GM12878 (cell line): Measurements from ENCODE around the gene ING1. TPM values are rescaled to one million over a fixed set of nuclear protein-coding genes. Genes with fewer than 3 reads are reported as not detected.

ENCODE experiments used
- CBFB ChIP-seq: IDR thresholded peaks from 2 replicates; pipeline ENCODE4 v1.6.1; 2016; ENCODE audit warnings: antibody characterized with exemption, low read depth
- CHD4 ChIP-seq: fragments of 200-600 bp; sonication (generic); IDR thresholded peaks from 2 replicates; pipeline ENCODE4 v1.6.1; 2016; ENCODE audit warnings: mild to moderate bottlenecking
- ETV6 ChIP-seq, 2 experiments: fragments of 450-650 bp in 1 of 2; IDR thresholded peaks in 1 of 2; conservative IDR thresholded peaks in 1 of 2; 2 replicates each; pipeline ENCODE4 v1.6.1; 2014; ENCODE audit warnings: antibody characterized with exemption in 1 of 2, borderline replicate concordance in 1 of 2, low read depth in 1 of 2, mild to moderate bottlenecking in 1 of 2, moderate library complexity in 1 of 2
- IRF4 ChIP-seq: IDR thresholded peaks from 2 replicates; pipeline ENCODE4 v1.6.1; 2011; ENCODE audit warnings: low read depth, low read length
- MEF2A ChIP-seq: IDR thresholded peaks from 2 replicates; pipeline ENCODE4 v1.6.1; 2011; ENCODE audit warnings: low read depth, mild to moderate bottlenecking, low read length, moderate library complexity; ENCODE audit not compliant: insufficient read depth
- MEF2B ChIP-seq: fragments of 450-650 bp; IDR thresholded peaks from 2 replicates; pipeline ENCODE4 v1.6.1; 2018; ENCODE audit warnings: mild to moderate bottlenecking, moderate library complexity; ENCODE audit not compliant: partially characterized antibody, poor library complexity, severe bottlenecking
- MYC ChIP-seq: IDR thresholded peaks from 2 replicates; pipeline ENCODE4 v1.6.1; 2011; ENCODE audit warnings: mild to moderate bottlenecking, low read length, moderate library complexity, inconsistent platforms; ENCODE audit not compliant: insufficient read depth, insufficient replicate concordance, insufficient read length, severe bottlenecking
- PML ChIP-seq: IDR thresholded peaks from 2 replicates; pipeline ENCODE4 v1.6.1; 2012; ENCODE audit warnings: low read length, inconsistent platforms
- RAD21 ChIP-seq: IDR thresholded peaks from 2 replicates; pipeline ENCODE4 v1.6.1; 2011; ENCODE audit warnings: mild to moderate bottlenecking, low read depth, low read length, moderate library complexity; ENCODE audit not compliant: insufficient read depth
- RELA ChIP-seq: fragments of 450-650 bp; IDR thresholded peaks from 2 replicates; pipeline ENCODE4 v1.8.0; 2014; ENCODE audit warnings: borderline replicate concordance; ENCODE audit not compliant: partially characterized antibody
- SPI1 ChIP-seq: IDR thresholded peaks from 2 replicates; pipeline ENCODE4 v1.6.1; 2011; ENCODE audit warnings: low read depth, mild to moderate bottlenecking, low read length, moderate library complexity, borderline replicate concordance; ENCODE audit not compliant: insufficient read depth
- SRF ChIP-seq, 2 experiments: IDR thresholded peaks; 2 replicates each; pipeline ENCODE4 v1.6.1; 2011; ENCODE audit warnings: low read depth in 2 of 2, low read length in 2 of 2, mild to moderate bottlenecking in 1 of 2, moderate library complexity in 1 of 2
- TBL1XR1 ChIP-seq: IDR thresholded peaks from 2 replicates; pipeline ENCODE4 v1.6.1; 2012; ENCODE audit warnings: low read depth, low read length, improper control_type of control experiment
- WRNIP1 ChIP-seq: IDR thresholded peaks from 2 replicates; pipeline ENCODE4 v1.6.1; 2011; ENCODE audit warnings: low read depth, low read length, improper control_type of control experiment, borderline replicate concordance
- YY1 ChIP-seq: IDR thresholded peaks from 2 replicates; pipeline ENCODE4 v1.6.1; 2011; ENCODE audit warnings: low read depth, mild to moderate bottlenecking, low read length
- ZNF217 ChIP-seq: fragments of 450-650 bp; IDR thresholded peaks from 2 replicates; pipeline ENCODE4 v1.6.1; 2017; ENCODE audit warnings: antibody characterized with exemption, mild to moderate bottlenecking
- polyA plus RNA-seq, 11 experiments: library from polyadenylated mRNA; depleted of rRNA in 4 of 11; unstranded in 6 of 11; stranded (reverse) in 5 of 11; fragments of >200 nt; fragmentation: Nextera tagmentation in 4 of 11; fragmentation: Illumina TruSeq in 1 of 11; extraction: Ambion mirVana in 4 of 11; extraction: Trizol in 1 of 11; gene quantifications; 1 replicate in 1 of 11; 2 replicates in 10 of 11; pipeline versions ENCODE4 v1.2.1 to v1.2.3, GENCODE V29; 2011 to 2016; ENCODE audit warnings: inconsistent platforms in 2 of 11, missing spikeins in 2 of 11, low read depth in 1 of 11
- total RNA-seq, 4 experiments: library from RNA; depleted of rRNA in 3 of 4; stranded (reverse); fragments of >200 nt in 3 of 4; fragmentation: Illumina TruSeq in 1 of 4; extraction: Trizol in 1 of 4; gene quantifications; 2 replicates each; pipeline versions ENCODE4 v1.2.1 to v1.2.3, GENCODE V29; 2013 to 2021
- TF ChIP-seq, protein P1 (sequence below): fragments of 150-350 bp; IDR thresholded peaks from 2 replicates; pipeline ENCODE4 v1.6.1; 2014; ENCODE audit warnings: mild to moderate bottlenecking, low read depth, low read length
- TF ChIP-seq, protein P2 (sequence below): fragments of 450-650 bp; formaldehyde crosslinking; IDR thresholded peaks from 2 replicates; pipeline ENCODE4 v1.5.0; 2022; ENCODE audit warnings: mild to moderate bottlenecking, missing genetic modification characterization
- TF ChIP-seq, protein P3 (sequence below): fragments of 450-650 bp; IDR thresholded peaks from 2 replicates; pipeline ENCODE4 v1.6.1; 2017; ENCODE audit warnings: mild to moderate bottlenecking
- TF ChIP-seq, protein P4 (sequence below): IDR thresholded peaks from 2 replicates; pipeline ENCODE4 v1.6.1; 2012; ENCODE audit warnings: mild to moderate bottlenecking, low read depth, low read length

Gene ING1
- total and polyA plus RNA-seq, 10 of the 15 experiments (the other 5 are each of a cell fraction or from before 2014, with no cell fraction given): 1.3 to 20.4 (median 13.1) TPM

DNA sequence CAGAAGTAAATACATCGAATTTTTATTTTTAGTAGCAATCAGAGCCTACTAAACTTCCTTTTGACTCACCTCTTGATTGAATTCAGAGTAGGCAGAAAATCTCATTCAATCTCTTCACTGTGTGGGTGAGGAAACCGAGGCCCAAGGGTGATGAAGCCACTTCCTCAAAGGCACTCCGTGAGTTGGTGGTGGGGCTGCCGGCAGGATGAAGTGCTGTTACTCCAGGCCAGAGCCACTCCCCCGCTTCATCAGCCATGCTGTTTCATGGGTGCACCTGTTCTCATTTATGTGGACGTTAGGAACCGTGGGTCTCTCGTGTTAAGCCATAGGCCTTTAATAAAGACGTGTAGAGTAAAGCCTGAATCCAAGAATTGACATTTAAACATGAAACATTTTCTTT lies 13.2 kb downstream of the ING1 start (continued):
- no peak for TF ChIP-seq PML
- peak; percentile 48; the same call in 1 of the 2 replicates for TF ChIP-seq YY1
- TF ChIP-seq, protein P1, sequence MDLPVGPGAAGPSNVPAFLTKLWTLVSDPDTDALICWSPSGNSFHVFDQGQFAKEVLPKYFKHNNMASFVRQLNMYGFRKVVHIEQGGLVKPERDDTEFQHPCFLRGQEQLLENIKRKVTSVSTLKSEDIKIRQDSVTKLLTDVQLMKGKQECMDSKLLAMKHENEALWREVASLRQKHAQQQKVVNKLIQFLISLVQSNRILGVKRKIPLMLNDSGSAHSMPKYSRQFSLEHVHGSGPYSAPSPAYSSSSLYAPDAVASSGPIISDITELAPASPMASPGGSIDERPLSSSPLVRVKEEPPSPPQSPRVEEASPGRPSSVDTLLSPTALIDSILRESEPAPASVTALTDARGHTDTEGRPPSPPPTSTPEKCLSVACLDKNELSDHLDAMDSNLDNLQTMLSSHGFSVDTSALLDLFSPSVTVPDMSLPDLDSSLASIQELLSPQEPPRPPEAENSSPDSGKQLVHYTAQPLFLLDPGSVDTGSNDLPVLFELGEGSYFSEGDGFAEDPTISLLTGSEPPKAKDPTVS: no peak
- TF ChIP-seq TBL1XR1: no peak
- TF ChIP-seq, protein P2, sequence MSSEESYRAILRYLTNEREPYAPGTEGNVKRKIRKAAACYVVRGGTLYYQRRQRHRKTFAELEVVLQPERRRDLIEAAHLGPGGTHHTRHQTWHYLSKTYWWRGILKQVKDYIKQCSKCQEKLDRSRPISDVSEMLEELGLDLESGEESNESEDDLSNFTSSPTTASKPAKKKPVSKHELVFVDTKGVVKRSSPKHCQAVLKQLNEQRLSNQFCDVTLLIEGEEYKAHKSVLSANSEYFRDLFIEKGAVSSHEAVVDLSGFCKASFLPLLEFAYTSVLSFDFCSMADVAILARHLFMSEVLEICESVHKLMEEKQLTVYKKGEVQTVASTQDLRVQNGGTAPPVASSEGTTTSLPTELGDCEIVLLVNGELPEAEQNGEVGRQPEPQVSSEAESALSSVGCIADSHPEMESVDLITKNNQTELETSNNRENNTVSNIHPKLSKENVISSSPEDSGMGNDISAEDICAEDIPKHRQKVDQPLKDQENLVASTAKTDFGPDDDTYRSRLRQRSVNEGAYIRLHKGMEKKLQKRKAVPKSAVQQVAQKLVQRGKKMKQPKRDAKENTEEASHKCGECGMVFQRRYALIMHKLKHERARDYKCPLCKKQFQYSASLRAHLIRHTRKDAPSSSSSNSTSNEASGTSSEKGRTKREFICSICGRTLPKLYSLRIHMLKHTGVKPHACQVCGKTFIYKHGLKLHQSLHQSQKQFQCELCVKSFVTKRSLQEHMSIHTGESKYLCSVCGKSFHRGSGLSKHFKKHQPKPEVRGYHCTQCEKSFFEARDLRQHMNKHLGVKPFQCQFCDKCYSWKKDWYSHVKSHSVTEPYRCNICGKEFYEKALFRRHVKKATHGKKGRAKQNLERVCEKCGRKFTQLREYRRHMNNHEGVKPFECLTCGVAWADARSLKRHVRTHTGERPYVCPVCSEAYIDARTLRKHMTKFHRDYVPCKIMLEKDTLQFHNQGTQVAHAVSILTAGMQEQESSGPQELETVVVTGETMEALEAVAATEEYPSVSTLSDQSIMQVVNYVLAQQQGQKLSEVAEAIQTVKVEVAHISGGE (CRISPR knock-in tag): no peak
- TF ChIP-seq MEF2B: no peak
- TF ChIP-seq, protein P3, sequence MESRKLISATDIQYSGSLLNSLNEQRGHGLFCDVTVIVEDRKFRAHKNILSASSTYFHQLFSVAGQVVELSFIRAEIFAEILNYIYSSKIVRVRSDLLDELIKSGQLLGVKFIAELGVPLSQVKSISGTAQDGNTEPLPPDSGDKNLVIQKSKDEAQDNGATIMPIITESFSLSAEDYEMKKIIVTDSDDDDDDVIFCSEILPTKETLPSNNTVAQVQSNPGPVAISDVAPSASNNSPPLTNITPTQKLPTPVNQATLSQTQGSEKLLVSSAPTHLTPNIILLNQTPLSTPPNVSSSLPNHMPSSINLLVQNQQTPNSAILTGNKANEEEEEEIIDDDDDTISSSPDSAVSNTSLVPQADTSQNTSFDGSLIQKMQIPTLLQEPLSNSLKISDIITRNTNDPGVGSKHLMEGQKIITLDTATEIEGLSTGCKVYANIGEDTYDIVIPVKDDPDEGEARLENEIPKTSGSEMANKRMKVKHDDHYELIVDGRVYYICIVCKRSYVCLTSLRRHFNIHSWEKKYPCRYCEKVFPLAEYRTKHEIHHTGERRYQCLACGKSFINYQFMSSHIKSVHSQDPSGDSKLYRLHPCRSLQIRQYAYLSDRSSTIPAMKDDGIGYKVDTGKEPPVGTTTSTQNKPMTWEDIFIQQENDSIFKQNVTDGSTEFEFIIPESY: no peak
- TF ChIP-seq RELA: no peak
- TF ChIP-seq MYC: no peak
- TF ChIP-seq ZNF217: no peak
- TF ChIP-seq RAD21: no peak
- no peak for TF ChIP-seq ETV6 (conservative IDR thresholded peaks at IDR 0.05 in 1 of 2, IDR thresholded peaks at IDR 0.05 in 1 of 2; ENCODE audit: borderline replicate concordance in 1 of 2, low read depth in 1 of 2)
- TF ChIP-seq, protein P4, sequence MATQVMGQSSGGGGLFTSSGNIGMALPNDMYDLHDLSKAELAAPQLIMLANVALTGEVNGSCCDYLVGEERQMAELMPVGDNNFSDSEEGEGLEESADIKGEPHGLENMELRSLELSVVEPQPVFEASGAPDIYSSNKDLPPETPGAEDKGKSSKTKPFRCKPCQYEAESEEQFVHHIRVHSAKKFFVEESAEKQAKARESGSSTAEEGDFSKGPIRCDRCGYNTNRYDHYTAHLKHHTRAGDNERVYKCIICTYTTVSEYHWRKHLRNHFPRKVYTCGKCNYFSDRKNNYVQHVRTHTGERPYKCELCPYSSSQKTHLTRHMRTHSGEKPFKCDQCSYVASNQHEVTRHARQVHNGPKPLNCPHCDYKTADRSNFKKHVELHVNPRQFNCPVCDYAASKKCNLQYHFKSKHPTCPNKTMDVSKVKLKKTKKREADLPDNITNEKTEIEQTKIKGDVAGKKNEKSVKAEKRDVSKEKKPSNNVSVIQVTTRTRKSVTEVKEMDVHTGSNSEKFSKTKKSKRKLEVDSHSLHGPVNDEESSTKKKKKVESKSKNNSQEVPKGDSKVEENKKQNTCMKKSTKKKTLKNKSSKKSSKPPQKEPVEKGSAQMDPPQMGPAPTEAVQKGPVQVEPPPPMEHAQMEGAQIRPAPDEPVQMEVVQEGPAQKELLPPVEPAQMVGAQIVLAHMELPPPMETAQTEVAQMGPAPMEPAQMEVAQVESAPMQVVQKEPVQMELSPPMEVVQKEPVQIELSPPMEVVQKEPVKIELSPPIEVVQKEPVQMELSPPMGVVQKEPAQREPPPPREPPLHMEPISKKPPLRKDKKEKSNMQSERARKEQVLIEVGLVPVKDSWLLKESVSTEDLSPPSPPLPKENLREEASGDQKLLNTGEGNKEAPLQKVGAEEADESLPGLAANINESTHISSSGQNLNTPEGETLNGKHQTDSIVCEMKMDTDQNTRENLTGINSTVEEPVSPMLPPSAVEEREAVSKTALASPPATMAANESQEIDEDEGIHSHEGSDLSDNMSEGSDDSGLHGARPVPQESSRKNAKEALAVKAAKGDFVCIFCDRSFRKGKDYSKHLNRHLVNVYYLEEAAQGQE: no peak
- no peak for TF ChIP-seq CBFB
- TF ChIP-seq IRF4: no peak
- TF ChIP-seq WRNIP1: no peak
- TF ChIP-seq CHD4: no peak
- no peak for TF ChIP-seq SRF (IDR thresholded peaks at IDR 0.05; ENCODE audit: low read depth in 2 of 2, low read length in 2 of 2)
- TF ChIP-seq MEF2A: no peak
- peak; percentile 84 for TF ChIP-seq SPI1
